ENCODE results near the gene APH1B.

DNA sequence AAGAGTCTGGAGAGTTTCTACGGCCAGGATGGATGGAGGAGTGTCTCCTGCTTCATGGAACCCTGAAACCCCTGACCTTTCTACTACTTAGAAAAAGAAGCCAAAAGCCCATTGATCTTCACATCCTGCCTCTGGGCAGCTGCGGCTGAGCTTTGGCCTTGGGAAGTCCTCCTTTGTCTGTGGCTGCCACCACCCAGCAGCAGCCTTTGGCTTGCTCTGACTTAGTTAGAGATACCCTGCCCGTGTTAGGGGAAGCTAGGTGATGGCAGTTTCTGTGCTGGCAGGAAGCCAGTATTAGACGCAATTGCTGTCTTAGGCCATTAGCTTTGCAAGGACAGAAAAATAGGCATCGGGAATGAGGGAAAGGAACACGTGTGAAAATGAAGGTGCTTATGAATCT lies 18.8 kb downstream of the APH1B start:
- TF ChIP-seq CTCF (conservative IDR thresholded peaks at IDR 0.05) = no peak
- no peak for TF ChIP-seq EZH2 (IDR thresholded peaks at IDR 0.05; ENCODE audit: low read depth)
